HUES48 (cell line): Measurements from ENCODE around the gene TMCC1.

Source experiments
- H3K27ac ChIP-seq: one replicate; pipeline ENCODE4 v1.7.0; 2013; ENCODE audit warnings: low read depth, low read length, inconsistent platforms
- H3K27me3 ChIP-seq: 2 replicates; pipeline ENCODE4 v1.6.1; 2013; ENCODE audit warnings: mild to moderate bottlenecking, low read length; ENCODE audit not compliant: control insufficient read depth, insufficient read depth
- H3K36me3 ChIP-seq: 2 replicates; pipeline ENCODE4 v1.6.1; 2013; ENCODE audit warnings: low read length; ENCODE audit not compliant: control insufficient read depth, insufficient read depth
- H3K4me1 ChIP-seq: 2 replicates; pipeline ENCODE4 v1.6.1; 2013; ENCODE audit warnings: mild to moderate bottlenecking, low read length; ENCODE audit not compliant: control insufficient read depth, insufficient read depth
- H3K4me3 ChIP-seq: 2 replicates; pipeline ENCODE4 v1.5.1; 2013; ENCODE audit warnings: mild to moderate bottlenecking, low read depth, low read length
- H3K9ac ChIP-seq: 2 replicates; pipeline ENCODE4 v1.6.1; 2013; ENCODE audit warnings: mild to moderate bottlenecking, low read depth, low read length, moderate library complexity
- H3K9me3 ChIP-seq: 2 replicates; pipeline ENCODE4 v1.6.1; 2013; ENCODE audit warnings: low read length; ENCODE audit not compliant: control insufficient read depth, insufficient read depth

The TMCC1 gene

GRCh38 chr3:129623447-129624118, 269.9 kb downstream of the TMCC1 start:
- Histone ChIP-seq H3K4me1 (peaks cover 10% of the 10 kb centered on the region), H3K9ac (no peak overlapping the region)

GRCh38 chr3:129622933-129623332, 270.6 kb downstream of the TMCC1 start:
- Histone ChIP-seq H3K9me3 (no peaks in the 10 kb centered on the region), H3K36me3 (no peaks in the 10 kb centered on the region), H3K27ac (no peak overlapping the region), H3K27me3 (no peaks in the 10 kb centered on the region), H3K9ac (no peak overlapping the region), H3K4me1 (peaks cover 6% of the 10 kb centered on the region), H3K4me3 (no peak overlapping the region)

More at GRCh38 chr3:129623447-129624118, 269.9 kb downstream of the TMCC1 start:
- no peak overlapping the region for H3K27ac ChIP-seq
- no peak overlapping the region for H3K4me3 ChIP-seq
- no peaks in the 10 kb centered on the region for H3K36me3 ChIP-seq
- H3K9me3 ChIP-seq: no peaks in the 10 kb centered on the region
- no peaks in the 10 kb centered on the region for H3K27me3 ChIP-seq

GRCh38 chr3:129622226-129622874, 271.2 kb downstream of the TMCC1 start:
- Histone ChIP-seq H3K4me3 (no peak overlapping the region), H3K9me3 (no peaks in the 10 kb centered on the region), H3K9ac (no peak overlapping the region), H3K27me3 (no peaks in the 10 kb centered on the region), H3K27ac (no peak overlapping the region), H3K36me3 (no peaks in the 10 kb centered on the region), H3K4me1 (peaks cover 6% of the 10 kb centered on the region)

- Histone ChIP-seq H3K4me1 (peaks cover 6% of the 10 kb centered on the region), H3K27ac (no peak overlapping the region), H3K36me3 (no peaks in the 10 kb centered on the region), H3K27me3 (no peaks in the 10 kb centered on the region), H3K9me3 (no peaks in the 10 kb centered on the region), H3K4me3 (no peak overlapping the region), H3K9ac (no peak overlapping the region)
These were observed 271.8 kb downstream of the TMCC1 start for GRCh38 chr3:129621626-129622225.

GRCh38 chr3:129620828-129621559, 272.5 kb downstream of the TMCC1 start:
- Histone ChIP-seq H3K4me1 (peaks cover 1% of the 10 kb centered on the region), H3K36me3 (no peaks in the 10 kb centered on the region), H3K27ac (no peak overlapping the region), H3K4me3 (no peak overlapping the region), H3K9ac (no peak overlapping the region), H3K9me3 (no peaks in the 10 kb centered on the region), H3K27me3 (no peaks in the 10 kb centered on the region)

- Histone ChIP-seq H3K27me3 (no peaks in the 10 kb centered on the region), H3K9me3 (no peaks in the 10 kb centered on the region), H3K36me3 (no peaks in the 10 kb centered on the region), H3K4me1 (no peaks in the 10 kb centered on the region), H3K4me3 (no peak overlapping the region), H3K9ac (no peak overlapping the region), H3K27ac (no peak overlapping the region)
These were observed 273.8 kb downstream of the TMCC1 start for GRCh38 chr3:129619726-129620162.

- no peak overlapping the region for H3K9ac ChIP-seq
- H3K27me3 ChIP-seq: no peaks in the 10 kb centered on the region
- no peak overlapping the region for H3K27ac ChIP-seq
- no peaks in the 10 kb centered on the region for H3K9me3 ChIP-seq
- H3K4me3 ChIP-seq: no peak overlapping the region
- H3K4me1 ChIP-seq: no peaks in the 10 kb centered on the region
- H3K36me3 ChIP-seq: no peaks in the 10 kb centered on the region
These were observed 274.4 kb downstream of the TMCC1 start for GRCh38 chr3:129618901-129619671.

- Histone ChIP-seq H3K9me3 (no peaks in the 10 kb centered on the region), H3K4me3 (no peak overlapping the region), H3K4me1 (no peaks in the 10 kb centered on the region), H3K27ac (no peak overlapping the region), H3K36me3 (no peaks in the 10 kb centered on the region), H3K27me3 (no peaks in the 10 kb centered on the region), H3K9ac (no peak overlapping the region)
These were observed 275.2 kb downstream of the TMCC1 start for GRCh38 chr3:129618186-129618820.

- Histone ChIP-seq H3K27ac (no peak overlapping the region), H3K27me3 (no peaks in the 10 kb centered on the region), H3K36me3 (no peaks in the 10 kb centered on the region), H3K9ac (no peak overlapping the region), H3K9me3 (no peaks in the 10 kb centered on the region), H3K4me1 (no peaks in the 10 kb centered on the region), H3K4me3 (no peak overlapping the region)
These were observed 275.9 kb downstream of the TMCC1 start for GRCh38 chr3:129617381-129618185.
